Femur (tissue), 1 donor: ENCODE results near the gene CPNE6.
"Not testable (repeated sequence)": the region's sequence is repeated elsewhere in the genome, so short reads cannot be mapped to it uniquely, and the experiment has no call there.

Experiments used
- DNase-seq: peaks from one replicate; pipeline ENCODE4 v3.0.0-alpha.2; 2017

The CPNE6 gene

DNA sequence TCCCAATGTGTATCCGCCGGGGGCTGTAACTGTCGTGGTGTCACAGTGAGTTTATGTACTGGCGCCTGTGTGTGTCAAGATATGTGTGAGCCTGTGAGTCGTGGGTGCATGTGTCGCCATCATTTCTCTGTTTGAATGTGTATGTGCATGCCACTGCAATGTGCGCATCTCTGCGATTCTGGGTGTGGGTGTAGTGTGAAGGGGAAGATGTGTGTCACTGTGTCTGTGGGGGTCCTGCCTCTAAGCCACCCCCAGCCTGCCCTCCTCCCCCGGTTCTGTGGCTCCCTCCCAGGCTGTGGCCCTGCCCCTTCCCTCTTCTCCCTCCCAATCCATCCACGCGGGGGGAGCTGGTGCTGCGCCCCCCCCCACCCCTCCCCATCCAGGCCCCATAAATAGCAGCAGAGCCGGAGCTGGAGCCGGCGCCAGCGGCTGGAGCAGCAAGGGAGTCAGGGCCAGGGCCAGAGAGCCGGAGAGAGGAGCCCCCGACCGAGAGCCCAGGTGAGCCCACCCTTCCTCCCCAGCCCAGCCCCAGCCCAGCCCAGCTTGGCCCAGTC is at the start of gene CPNE6:
Gene CPNE6, plus strand, starts transcription at position 419 of the 554 bp plus-strand sequence. CDS start 1,375 bp downstream, outside the sequence.
- no peak for DNase-seq

DNA sequence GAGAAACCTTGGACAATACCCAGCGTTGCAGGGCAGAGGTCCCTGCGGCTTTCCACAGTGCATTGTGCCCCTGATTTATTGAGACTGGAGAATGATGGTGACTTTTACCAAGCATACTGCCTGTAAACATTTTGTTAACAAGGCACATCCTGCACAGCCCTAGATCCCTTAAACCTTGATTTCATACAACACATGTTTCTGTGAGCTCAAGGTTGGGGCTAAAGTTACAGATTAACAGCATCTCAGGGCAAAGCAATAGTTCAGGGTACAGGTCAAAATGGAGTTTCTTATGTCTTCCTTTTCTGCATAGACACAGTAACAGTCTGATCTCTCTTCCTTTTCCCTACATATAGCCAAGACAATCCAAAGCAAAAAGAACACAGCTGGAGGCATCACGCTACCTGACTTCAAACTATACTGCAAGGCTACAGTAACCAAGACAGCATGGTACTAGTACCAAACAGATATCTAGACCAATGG is 46.4 kb upstream of the CPNE6 start:
- not testable (repeated sequence) for DNase-seq

DNA sequence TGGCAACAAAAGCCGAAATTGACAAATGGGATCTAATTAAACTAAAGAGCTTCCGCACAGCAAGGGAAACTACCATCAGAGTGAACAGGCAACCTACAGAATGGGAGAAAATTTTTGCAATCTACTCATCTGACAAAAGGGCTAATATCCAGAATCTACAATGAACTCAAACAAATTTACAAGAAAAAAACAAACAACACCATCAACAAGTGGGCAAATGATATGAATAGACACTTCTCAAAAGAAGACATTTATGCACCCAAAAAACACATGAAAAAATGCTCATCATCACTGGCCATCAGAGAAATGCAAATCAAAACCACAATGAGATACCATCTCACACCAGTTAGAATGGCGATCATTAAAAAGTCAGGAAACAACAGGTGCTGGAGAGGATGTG is 41.7 kb upstream of the CPNE6 start:
- not testable (repeated sequence) for DNase-seq

DNA sequence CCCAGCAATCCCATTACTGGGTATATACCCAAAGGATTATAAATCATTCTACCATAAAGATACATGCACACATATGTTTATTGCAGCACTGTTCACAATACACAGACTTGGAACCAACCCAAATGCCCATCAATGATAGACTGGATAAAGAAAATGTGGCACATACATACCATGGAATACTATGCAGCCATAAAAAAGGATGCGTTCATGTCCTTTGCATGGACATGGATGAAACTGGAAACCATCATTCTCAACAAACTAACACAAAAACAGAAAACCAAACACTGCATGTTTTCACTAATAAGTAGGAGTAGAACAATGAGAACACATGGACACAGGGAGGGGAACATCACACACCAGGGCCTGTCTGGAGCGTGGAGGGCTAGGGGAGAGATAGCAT is 40.0 kb upstream of the CPNE6 start:
- not testable (repeated sequence) for DNase-seq

DNA sequence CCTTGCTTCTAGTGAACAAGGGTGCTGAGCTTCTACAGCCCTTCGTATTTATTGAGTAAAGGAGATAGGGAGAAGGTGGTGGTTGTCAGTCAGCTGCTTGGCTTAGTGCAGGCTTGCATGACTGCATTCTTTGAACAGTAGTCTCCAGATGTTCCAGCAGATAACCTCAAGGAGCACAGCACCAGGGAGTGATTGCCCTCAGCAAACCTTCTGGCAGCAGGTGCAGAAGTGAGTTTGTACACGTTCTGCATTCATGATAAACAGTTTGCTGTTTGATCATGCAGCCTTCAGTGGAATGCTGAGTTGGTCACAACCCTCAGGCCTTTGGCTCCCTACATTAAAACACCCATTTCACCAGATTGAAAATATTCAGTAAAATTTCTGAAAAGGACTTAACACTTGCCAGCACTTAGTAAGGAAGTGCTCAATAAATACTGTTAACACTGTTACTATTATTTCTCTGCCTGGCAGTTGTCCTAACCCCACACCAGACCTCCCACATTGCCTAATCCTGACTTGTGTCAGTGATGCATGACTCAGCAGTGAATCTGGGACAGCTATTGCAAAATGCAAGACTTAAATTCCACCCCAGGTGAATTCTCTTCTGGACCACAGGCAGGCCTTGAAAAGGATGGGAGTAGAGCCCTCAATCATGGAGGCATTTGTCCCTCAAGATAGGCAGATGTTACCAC is 38.5 kb upstream of the CPNE6 start:
- DNase-seq = no peak

DNA sequence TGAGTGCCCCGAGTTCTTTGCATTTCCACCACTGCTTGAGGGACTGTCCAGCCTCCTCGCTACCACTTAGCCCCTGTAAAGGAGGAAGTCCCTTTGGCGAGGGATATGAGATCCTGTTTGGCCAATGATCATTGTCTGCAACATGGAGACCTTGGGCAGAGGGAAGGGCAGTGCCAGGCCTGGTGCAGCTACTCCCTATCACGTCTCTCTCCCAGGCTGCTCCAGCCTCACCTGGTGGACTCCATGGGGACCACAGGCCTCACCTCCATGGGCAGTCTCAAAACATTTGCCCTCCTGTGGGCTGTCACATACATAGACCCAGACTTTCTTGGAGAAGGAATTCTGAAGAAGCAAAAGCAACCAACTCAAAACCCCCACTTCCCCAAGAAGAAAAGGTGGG is 35.6 kb upstream of the CPNE6 start:
- DNase-seq = not testable (repeated sequence)

DNA sequence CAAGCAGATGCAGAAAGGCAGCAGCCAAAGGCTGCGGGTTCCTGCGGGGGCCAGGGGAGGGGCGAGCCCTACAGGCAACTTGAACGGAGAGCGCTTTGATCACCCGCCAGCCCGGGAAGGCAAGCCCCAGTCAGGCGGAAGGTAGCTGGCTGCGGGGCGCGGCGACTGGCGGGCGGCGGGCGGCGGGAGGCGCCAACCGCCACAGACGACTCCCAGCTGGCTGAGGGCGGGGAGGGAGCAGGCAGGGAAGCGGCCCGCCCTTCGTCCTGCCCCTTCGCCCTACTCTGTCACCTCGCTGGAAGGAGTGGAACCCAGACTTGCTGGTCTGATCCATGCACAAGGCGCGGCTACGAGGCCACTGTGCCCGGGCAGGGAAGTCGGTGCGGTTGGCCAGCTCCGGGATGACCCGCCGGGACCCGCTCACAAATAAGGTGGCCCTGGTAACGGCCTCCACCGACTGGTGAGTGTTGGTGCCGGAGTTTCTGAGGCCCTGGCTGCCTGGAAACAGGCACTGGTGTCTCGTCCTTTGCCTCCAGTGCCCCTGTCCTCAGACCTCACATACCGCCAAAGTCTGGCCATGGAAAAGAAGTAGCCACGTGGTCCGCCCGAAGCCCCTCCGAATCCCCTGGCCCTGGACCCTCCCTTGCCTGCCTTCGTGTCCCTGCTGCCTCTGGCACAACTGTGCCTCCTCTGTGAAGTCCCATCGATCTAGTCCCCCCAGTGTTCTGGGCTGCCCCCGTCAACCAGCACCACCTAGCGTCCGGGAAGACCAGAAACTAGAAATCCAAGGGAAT is 35.0 kb upstream of the CPNE6 start:
- DNase-seq = peak; percentile 88

DNA sequence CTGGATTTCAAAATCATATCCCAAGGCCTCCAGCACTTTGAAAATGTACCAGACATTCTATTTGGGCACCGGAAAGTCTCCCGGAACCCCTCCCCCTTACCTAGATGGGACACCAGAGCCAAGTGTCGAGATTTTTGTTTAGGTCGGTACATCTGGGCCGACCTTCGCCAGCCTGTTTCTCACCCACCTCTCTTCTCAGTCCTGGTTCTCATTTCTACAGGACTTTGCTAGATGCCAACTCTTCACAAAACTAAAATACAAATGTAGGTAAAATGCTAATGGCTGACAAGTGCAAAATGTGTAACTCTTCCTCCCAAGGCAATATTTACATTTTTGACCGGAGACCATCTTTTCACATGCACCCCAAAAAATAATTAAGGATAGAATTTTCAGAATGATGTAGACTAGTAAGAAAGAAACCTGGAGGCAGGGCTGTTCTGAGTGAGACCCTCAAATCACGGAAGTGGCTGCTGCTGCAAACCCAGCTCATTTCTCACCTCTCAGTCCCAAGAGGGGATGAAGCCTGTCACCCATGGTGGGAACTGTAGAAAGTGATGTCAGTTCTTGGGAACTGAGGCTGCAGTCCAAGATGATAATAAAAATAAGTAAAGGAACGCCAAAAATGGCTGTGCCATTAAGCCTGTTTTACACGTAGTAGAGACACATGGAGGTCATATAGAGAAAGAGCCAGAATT is 34.3 kb upstream of the CPNE6 start:
- not testable (repeated sequence) for DNase-seq

DNA sequence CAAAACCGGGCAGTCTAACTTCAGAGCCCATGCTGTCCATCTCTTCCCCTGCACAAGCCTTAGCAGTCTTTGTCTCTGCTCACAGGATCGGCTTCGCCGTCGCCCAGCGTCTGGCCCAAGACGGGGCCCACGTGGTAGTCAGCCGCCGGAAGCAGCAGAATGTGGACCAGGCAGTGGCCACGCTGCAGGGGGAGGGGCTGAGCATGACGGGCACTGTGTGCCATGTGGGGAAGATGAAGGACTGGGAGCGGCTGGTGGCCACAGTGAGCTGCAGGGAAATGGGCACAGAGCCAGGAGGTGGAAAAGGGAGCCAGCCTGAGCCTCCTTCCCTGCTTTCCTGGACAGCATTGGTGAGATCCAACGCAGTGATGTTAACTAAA is 33.7 kb upstream of the CPNE6 start:
- no peak for DNase-seq

DNA sequence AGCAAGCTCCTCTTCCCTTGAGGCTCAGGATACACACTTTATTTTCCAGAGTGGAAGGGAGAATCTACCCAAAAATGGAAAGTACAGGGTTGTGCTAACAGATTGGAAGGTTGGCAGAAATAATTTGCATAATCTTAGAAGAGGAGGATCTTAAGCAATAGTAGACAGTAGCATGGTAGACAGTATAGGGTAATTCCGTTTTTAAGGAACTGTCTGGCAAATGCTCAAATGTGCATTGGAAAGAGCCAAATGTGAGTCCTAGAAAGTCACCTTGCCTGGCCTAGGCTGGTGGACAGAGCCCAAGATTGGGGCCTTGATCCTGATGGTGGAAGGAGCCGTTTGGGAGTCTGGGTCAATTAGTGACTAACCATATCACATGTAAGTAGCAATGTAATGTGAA is 32.7 kb upstream of the CPNE6 start:
- no peak for DNase-seq

DNA sequence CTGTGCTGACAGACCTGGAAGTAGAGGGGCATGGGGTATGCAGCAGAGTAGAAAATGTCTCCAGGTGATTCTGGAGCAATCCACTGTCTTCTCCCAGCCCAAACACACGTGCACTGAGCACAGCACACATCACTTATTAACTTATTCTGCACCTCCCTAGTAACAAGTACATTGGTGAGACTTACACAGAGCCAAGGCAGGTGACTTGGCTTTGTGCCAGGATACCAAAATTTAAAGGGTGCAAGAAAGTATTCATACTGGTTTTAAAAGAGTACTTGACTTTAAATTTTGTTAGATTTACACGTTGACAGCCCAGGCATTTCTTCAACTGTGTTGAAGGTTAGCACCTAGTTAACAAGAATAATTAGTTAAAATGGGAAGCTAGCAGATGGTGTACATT is 30.7 kb upstream of the CPNE6 start:
- no peak for DNase-seq

DNA sequence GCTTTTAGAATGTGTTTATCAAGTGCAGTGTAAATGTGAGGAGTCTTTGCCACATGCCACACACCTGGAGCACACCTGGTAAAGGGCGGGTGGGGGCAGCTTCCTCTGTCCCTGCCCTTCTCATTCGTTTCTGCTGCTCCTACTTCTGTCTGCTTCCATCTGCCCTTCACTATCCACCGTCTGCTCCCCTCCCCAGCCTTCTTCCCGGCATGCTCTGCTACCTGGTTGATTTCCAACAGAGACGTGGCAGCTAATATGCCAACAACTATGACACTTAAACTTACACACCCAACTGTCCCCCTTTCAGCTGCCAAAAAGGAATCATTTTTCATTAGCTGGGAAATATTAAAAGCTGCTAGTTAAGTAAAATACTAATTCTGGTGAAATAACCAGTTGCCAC is 28.6 kb upstream of the CPNE6 start:
- no peak for DNase-seq

DNA sequence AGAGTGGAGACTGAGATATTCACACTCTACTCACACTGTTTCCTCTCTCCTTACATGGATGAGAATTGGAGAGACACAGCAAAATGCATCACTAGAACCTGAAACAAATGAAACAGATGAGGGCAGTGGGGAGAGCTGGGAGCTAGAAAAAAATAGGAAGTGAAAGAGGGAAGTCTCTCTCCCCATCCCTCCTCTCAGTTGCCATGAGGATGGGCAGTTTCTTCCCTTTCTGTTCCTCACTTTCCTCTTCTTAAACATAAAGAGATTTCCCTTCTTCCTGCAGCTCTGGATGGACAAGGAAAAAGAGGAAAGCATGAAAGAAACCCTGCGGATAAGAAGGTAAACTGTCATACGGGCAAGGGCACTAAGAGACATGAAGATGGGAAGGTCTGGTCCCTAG is 22.4 kb upstream of the CPNE6 start:
- not testable (repeated sequence) for DNase-seq

DNA sequence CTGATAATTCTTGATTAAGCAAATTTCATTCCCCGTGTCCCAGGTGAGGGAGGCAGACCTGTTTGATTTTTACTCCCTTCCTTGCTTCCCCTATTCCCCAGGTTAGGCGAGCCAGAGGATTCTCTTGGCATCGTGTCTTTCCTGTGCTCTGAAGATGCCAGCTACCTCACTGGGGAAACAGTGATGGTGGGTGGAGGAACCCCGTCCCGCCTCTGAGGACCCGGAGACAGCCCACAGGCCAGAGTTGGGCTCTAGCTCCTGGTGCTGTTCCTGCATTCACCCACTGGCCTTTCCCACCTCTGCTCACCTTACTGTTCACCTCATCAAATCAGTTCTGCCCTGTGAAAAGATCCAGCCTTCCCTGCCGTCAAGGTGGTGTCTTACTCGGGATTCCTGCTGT is 20.6 kb upstream of the CPNE6 start:
- peak; percentile 16 for DNase-seq

DNA sequence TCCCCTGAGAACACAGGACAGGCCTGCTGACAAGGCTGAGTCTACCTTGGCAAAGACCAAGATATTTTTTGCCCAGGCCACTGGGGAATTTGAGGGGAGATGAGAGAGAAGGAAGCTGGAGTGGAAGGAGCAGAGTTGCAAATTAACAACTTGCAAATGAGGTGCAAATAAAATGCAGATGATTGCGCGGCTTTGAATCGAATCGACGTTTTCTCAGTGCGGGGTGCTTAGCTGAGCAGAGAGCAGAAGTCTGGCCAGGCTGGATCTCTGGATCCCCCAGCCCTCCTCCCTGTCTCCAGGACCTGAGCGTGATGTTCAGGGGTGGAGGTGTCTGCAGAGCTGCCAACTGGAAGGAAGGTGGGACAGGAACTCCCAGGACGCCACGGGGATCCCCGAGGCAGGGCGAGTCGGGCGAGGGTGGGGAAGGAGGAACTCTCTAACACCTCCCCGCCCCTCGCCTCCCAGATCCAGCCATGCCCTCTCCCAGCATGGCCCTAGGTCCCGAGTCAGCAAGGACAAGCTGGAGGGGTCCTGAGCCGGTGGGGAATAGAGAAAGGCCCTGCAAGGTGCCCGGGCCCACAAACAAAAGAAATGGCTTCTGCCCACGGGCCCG is 20.1 kb upstream of the CPNE6 start:
- DNase-seq = peak; percentile 27

DNA sequence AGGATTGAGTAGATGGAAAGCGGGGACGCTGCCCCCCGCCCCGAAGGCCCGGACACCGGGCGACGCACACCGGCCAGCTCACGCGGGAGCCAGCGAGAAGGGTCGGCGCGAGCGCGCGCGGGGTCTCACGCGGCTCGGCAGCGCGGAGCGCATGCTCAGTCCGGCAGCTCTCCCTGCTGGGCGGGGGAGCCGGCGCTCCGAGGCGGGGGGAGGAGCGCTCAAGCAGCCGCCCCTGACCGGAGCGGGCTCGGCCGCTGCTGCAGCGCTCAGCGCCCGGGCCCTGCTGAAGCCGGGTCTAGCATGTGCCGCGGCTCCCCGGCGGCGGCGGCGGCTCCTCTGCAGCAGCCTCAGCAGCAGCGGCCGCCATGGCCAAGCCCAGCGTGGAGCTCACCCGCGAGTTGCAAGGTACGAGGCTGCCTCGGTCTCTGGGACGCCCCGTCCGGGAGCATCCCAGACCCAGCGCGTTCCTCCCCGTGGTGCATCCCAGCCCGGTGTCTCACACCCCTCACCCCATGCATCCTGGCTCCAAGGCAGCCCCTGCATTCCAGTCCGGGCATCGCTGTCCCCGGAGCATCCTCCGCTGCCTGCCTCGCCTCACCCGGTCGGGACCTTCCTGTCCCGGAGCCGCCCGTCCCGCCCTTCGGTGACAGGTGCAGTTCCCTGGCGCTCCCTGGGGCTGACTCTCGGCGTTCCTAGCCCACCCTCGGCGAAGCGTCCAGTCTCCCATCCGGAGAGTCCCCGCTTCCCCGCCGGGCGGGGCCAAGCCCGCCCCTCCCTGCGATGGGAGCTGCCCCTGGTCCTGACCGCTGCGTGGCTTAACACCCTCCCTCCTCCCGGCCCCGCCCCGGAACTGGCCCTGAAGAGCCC is 19.3 kb upstream of the CPNE6 start, which contains the start of gene CARMIL3:
Gene CARMIL3, plus strand, starts transcription at position 221 of the 867 bp plus-strand sequence. Its CDS starts 145 bp downstream, at position 366.
- peak; percentile 74 for DNase-seq

DNA sequence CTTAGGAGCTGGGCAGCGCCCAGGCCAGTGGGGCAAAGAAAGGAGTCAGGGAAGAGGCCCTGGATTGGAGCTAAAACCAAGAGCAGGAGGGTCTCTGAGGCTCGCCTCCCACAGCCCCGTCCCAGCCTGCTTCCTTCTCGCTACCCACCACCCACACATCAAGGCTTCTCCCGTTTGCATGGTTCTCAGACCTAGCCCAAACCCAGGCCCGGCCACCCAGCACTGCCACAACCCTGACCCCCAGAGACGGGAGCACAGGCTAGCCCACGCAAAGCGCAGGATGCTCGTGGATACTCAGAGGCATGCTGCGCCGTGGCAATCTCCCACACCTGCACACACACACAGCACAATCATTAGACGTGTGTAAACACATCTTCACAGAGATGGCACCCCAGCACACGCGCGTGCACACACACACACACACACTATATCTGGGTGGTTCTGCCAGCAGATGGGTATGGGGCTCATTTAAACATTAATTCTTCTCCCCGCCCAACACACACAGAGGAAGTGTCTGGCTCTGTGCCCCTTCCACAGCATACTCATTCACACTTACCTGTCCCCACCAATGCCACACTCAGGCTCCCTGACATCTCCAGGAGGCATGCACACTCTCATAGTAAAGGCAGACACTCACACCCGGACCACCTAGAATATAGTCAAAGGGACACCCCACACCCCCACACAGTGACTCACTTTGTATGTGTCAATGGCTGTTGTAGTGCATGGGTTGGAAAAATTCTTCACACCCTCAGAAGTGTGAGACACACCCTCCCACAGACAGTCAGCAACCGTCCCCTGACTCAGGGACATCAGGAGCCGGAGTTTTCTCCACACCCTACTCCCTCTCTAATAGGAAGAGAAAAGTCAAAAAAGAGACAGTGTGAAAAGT is 18.5 kb upstream of the CPNE6 start:
- DNase-seq = no peak

DNA sequence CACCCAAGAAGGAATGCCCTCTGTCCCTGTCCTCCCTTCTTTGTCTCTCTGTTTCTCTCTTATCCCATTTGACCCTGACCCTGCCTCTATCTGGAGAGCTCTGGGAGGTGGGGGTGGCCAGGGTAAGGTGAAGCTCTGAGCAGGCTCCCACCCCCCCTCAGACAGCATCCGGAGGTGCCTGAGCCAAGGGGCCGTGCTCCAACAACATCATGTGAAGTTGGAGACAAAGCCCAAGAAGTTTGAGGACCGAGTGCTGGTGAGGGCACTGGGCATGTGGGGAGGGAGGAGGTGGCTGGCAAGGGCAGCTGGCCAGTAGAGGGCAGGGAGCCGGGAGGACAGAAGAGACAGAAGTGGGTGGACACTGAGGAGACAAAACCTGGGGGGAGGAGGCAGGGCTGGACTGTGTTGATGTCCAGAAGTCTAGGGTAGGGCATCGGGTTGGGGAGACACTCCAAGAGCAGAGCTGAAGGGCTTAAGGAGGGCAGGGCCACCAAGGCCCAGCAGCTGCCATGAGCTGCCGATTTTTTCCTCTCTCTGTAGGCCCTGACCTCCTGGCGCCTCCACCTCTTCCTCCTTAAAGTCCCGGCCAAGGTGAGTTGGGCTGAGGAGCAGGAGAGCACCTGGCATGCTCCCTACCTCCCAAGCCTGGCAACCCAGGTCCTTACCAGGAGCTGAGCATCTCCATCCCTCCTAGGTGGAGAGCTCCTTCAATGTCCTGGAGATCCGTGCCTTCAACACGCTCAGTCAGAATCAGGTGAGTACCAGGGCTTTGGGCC is 17.6 kb upstream of the CPNE6 start:
- no peak for DNase-seq

DNA sequence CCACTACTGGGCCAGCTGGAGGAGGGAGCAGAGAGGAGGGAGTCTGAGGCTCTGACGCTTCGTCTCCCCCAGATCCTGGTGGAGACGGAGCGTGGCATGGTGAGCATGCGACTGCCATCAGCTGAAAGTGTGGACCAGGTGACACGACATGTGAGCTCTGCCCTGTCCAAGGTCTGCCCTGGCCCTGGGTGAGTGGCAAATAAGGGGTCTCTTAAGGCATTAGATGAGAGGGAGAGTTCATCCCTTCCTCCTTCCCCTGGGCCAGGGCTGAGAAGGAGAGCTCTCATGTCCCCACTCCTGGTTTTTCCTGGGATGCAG is 17.1 kb upstream of the CPNE6 start:
- DNase-seq = no peak

DNA sequence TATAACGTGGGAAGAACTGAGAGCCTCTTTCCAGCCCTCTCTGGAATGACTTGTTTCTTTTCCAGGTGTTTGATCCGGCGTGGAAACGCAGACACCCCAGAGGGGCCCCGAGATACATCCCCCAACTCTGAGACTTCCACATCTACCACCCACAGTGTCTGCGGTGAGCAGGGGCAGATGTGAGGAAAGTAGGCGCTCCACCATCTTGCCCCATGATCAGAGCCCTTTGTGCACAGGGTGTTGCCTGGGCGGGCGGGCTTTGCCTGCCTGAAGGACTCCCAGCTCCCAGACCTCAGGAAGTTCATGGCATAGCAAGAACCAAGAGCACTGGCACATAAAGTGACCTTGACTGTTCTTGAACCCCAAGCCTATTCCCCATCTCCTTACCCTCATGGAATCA is 16.7 kb upstream of the CPNE6 start:
- no peak for DNase-seq
